NCI-H2107 treated with DMSO at 0.1 percent for 48 hours (cell line): ENCODE results near the gene GPRIN3.
A peak's percentile ranks its signal among the peaks of the same experiment; 100 is the strongest.
"Not testable (repeated sequence)": the region's sequence is repeated elsewhere in the genome, so short reads cannot be mapped to it uniquely, and the experiment has no call there.

ENCODE experiments used
- DNase-seq: peaks from one replicate; lab custom pipeline; 2025; ENCODE audit not compliant: unreplicated experiment; lab: John Stamatoyannopoulos, UW

The GPRIN3 gene

DNA sequence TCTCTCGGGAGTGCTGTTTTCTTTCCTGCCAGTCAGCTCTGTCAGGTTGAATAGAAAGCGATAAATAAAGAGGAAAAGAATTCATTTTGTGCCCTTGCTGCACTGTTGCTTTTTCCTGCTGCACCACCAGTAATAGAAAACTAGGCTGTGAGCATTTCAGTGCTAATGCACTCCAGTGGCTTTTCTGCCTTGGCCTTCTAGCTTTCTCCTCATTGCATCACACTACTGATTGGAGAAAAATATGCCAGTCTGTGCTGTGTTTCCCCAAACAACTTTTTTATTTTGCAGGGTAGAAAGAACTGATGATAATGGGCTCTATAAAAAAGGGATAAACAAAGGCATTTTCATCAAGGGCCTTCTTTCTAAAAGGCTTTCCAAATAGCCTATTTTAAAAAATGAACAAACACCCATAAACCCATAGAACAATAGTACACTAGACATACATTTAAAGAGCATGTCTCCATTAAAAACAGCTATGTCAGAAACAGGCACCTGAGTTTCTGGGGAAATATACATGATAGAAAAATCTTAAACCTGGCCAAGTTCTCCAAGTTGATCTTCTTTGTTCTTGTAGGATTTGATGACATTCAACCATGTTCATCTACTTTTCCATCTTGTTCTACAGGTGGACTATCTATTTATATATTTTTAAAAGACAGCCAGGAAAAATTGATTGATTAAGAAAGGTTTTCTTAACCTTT is 86.3 kb downstream of the GPRIN3 start:
- peak; percentile 19 for DNase-seq

- no peak for DNase-seq
Observed at GRCh38 chr4:89218587-89218986, 89.0 kb downstream of the GPRIN3 start.

DNA sequence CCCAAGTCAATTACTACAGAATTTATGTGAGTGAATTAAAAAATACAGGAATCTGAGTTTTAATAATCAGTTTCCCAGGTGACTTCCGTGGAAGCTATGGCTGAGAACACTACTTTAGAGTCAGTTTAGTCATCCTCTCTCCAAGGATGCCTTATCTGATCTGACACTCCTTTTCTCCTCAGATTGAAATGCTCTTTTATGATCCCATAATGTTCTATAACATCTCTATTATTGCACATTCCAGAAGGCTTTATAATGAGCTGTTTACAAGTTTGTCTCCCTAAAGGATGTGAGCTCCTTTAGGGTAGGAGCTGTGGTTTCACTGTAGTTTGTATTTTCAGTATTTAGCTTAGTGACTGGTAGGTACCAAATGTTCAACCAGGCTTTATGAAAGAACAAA is 90.0 kb downstream of the GPRIN3 start:
- no peak for DNase-seq

DNA sequence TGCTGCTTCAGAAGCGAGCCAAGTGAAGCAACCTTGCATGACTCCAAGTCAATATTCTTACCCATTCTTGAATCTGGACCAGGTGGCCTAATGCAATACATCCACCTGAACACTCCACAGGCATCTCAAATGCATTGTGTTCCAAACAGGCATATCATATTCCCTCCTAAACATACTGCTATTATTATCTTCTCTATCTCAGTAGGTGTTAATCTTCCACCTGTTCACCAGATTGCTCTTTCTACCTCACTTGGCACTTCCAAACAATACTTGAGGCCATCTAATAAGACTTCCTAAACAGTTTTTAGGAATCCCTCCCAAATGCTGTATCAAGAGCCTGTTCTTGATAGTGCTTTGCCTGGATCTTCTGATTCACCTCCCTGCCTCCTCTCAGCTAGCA is 90.7 kb downstream of the GPRIN3 start:
- peak; percentile 72 for DNase-seq

- DNase-seq = no peak
Observed at GRCh38 chr4:89216422-89216821, 91.2 kb downstream of the GPRIN3 start.

DNA sequence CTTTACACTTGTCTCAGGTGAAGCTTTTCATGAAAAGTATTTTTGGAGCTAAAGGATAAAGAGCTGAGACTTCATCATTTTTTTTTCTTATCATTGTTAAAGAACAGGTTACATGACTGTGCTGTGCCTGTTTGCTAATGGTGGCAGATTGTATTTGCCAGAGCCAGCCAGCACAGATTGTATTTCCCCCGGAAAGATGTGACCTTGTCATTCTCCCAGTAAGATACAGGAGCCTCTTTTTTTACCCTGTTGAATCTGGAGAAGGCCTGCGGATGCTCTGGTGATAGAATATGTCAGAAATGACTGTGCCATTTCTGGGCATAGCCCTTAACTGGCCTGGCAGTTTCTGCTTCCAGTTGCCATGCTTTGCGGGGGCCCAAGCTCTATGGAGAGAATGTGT is 91.9 kb downstream of the GPRIN3 start:
- no peak for DNase-seq

DNA sequence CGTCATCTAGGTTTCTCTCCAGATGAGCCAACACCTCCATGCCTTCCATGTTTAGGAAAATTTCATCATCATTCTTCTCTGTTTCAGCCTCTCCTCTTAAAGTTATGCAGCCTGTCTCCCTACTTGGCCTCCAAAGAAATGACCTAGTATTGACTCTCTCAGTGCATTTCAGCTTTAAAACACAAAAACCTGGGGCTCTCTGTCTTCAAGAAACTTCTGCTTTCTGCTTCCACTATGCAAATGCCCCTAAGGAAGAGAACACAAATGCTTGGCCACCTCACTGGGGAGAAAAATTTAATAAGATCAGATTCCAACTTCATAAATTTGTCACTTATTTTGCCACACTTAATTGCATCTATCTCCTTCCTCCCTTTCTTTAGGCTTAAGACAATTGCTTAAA is 93.3 kb downstream of the GPRIN3 start:
- DNase-seq = no peak

DNA sequence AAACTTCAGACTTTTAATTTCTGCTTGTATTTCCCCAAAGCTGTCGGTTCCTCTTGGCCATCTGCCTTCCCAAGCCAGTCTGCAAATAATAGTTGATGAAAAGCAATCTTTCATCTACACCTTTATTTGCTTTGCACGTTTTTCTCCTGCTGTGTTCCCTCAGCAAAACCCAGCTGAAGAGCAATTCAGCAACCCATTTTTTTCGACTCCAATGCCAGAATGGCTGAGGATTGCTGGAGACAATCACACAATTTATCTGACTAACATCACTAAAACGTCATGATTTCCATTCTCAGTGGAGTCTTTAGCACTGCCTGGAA is 94.3 kb downstream of the GPRIN3 start:
- DNase-seq = no peak

DNA sequence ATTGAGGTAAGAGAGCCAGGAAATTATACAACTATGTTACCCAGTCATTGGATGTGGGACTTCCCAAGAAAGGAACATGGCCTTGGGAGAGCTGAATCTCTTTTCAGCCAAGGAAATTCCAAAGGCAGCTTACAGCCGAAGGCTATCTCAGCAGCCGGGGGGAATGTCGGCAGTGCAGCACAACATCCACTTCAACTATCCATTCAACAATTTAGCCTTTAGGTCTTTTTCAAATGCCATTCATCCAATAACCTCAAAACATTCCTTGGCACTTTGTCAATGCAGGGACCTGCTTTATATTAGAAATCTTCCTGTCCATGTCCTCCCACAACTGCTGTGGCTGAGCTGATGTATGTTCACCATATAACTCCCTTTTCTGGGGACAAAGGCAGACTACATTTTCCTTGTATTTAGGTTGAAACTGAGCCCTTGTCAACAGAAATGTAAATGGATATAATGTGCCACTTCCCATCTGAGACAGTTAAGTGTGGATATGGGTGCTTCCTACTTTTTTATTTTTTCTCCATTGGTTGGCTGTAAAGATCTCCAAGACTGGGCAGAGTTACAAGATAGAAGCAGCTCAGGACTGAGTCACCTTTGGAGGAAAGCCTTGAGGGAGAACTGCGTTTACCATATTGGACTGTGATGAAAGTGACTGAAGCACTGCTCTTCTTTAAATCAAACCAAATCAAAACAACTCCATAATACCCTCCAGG is 94.8 kb downstream of the GPRIN3 start:
- DNase-seq = no peak

- DNase-seq = no peak
Observed at GRCh38 chr4:89204624-89205023, 103.0 kb downstream of the GPRIN3 start.

DNA sequence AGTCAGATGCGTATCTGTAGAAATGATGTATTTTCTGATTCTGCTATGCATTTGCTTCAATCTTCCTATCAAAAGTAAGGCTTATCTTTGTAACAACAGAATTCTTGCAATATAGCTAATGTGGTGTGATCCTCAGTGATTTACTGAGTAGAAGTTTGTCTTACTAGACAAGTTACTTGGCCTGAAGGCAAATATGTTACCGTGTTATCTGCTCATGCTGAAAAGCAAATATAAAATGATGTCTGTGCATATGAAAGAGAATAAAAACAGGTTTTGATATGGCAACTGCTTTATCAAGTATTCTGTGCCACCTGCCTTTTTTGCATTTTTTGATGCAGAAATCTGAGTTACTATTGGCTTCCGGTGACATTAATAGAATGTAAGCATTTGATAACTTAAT is 103.7 kb downstream of the GPRIN3 start:
- no peak for DNase-seq

DNA sequence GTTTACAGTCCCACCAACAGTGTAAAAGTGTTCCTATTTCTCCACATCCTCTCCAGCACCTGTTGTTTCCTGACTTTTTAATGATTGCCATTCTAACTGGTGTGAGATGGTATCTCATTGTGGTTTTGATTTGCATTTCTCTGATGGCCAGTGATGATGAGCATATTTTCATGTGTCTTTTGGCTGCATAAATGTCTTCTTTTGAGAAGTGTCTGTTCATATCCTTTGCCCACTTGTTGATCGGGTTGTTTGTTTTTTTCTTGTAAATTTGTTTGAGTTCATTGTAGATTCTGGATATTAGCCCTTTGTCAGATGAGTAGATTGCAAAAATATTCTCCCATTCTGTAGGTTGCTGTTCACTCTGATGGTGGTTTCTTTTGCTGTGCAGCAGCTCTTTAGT is 108.2 kb downstream of the GPRIN3 start:
- not testable (repeated sequence) for DNase-seq

- DNase-seq = no peak
Observed at GRCh38 chr4:89197920-89198319, 109.7 kb downstream of the GPRIN3 start.

GRCh38 chr4:89196745-89197144 is 110.9 kb downstream of the GPRIN3 start:
- DNase-seq = no peak

- no peak for DNase-seq
Observed at GRCh38 chr4:89196056-89196674, 111.4 kb downstream of the GPRIN3 start.

DNA sequence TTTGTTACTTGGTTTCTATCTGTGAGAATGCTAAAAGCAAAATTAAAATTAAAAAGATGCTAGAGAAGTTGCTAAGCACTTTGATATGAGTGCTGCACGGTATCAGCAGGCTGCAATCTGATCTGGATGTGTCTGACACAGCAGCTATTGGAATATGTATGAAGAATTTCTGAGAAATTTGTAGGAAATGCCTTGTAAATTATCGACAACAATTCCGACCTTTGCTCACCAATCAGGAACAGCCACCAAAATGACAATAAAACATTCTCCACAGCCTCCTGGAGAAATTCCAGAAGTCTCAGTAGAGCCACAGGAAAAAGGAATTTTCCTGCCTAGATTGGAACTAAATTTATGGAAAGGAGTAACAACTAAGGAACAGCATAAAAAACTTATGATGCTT is 113.8 kb downstream of the GPRIN3 start:
- DNase-seq = no peak
